Activated naive CD8-positive, alpha-beta T cell treated with anti-CD3 and anti-CD28 coated beads, Interleukin-2, amount 10 ng/mL, durations not matched to agents 7 days and 5 days (primary cell): ENCODE results near the gene FAM24B. TPM values are rescaled to one million over a fixed set of nuclear protein-coding genes. Genes with fewer than 3 reads are reported as not detected.
"Not testable (repeated sequence)": the region's sequence is repeated elsewhere in the genome, so short reads cannot be mapped to it uniquely, and the experiment has no call there.

Source experiments
- ATAC-seq: fragments of 150-1000 bp; cut with Tn5 transposase; one replicate; pipeline ENCODE4 v1.10.0; 2021; ENCODE audit warnings: low read depth, moderate library complexity
- POLR2A ChIA-PET: fragments of 350-600 bp; sonication (Branson Sonifier 250); formaldehyde crosslinking; loops from one replicate; lab custom pipeline; 2021; ENCODE audit warnings: antibody characterized with exemption; lab: Charles Lee
- DNase-seq: peaks from one replicate; pipeline ENCODE4 v3.0.0; 2021
- H3K27ac Mint-ChIP-seq: one replicate; pipeline ENCODE4 v1.8.0; 2022; ENCODE audit warnings: mild to moderate bottlenecking, mixed read lengths
- H3K27me3 Mint-ChIP-seq: one replicate; pipeline ENCODE4 v1.8.0; 2022; ENCODE audit warnings: mild to moderate bottlenecking, moderate library complexity, mixed read lengths
- H3K36me3 Mint-ChIP-seq: one replicate; pipeline ENCODE4 v1.8.0; 2021; ENCODE audit warnings: mild to moderate bottlenecking, mixed read lengths
- H3K4me1 Mint-ChIP-seq: one replicate; pipeline ENCODE4 v1.8.0; 2021; ENCODE audit warnings: mixed read lengths
- H3K4me3 Mint-ChIP-seq: one replicate; pipeline ENCODE4 v1.8.0; 2022; ENCODE audit warnings: mild to moderate bottlenecking, moderate library complexity, mixed read lengths
- H3K9me3 Mint-ChIP-seq: one replicate; pipeline ENCODE4 v1.8.0; 2021; ENCODE audit warnings: mixed read lengths
- total RNA-seq, 2 experiments: library from RNA; stranded (reverse); gene quantifications; one replicate each; pipeline ENCODE4 v1.2.3, GENCODE V29; 2021

FAM24B gene
- total RNA-seq, result 10 to 100 TPM; 15.8 to 19.1 TPM

- Mint-ChIP-seq H3K36me3 (peaks cover 46% of the 10 kb centered on the region), H3K4me1 (peaks cover 39% of the 10 kb centered on the region), H3K27me3 (no peaks in the 10 kb centered on the region), H3K9me3 (no peaks in the 10 kb centered on the region), H3K27ac (peak within 1 kb of the TSS; percentile 94), H3K4me3 (peak within 1 kb of the TSS; percentile 91)
- DNase-seq (peak; percentile 91), ATAC-seq (peak; percentile 93)
- POLR2A ChIA-PET, result interaction anchor here (0.7 to 1.0 kb wide), 5 partner anchors 74 to 274 kb away, joined by 3 to 6 read pairs (median 3); partner anchors contain the start of genes BUB3 and C10orf88
These were observed at the start of gene FAM24B for GRCh38 chr10:122879339-122880273. TSS of gene FAM24B (minus strand) at chr10:122879581. CDS start at chr10:122850515, 29,066 bp downstream.

- H3K27me3 Mint-ChIP-seq, result no peaks in the 10 kb centered on the region
- H3K9me3 Mint-ChIP-seq, result no peaks in the 10 kb centered on the region
- no peak for DNase-seq
- H3K27ac Mint-ChIP-seq, result no peak overlapping the region
- no peak for ATAC-seq
- no peaks in the 10 kb centered on the region for H3K36me3 Mint-ChIP-seq
- H3K4me3 Mint-ChIP-seq, result no peak overlapping the region
- H3K4me1 Mint-ChIP-seq, result no peaks in the 10 kb centered on the region
- POLR2A ChIA-PET, result no interaction called here
These were observed 36.3 kb upstream of the FAM24B start for GRCh38 chr10:122915700-122916099.

GRCh38 chr10:122911889-122912484 is 32.6 kb upstream of the FAM24B start:
- H3K4me1 Mint-ChIP-seq, result no peaks in the 10 kb centered on the region
- H3K36me3 Mint-ChIP-seq, result no peaks in the 10 kb centered on the region
- POLR2A ChIA-PET, result no interaction called here
- no peak overlapping the region for H3K4me3 Mint-ChIP-seq
- ATAC-seq (peak; percentile 78), DNase-seq (peak; percentile 80)
- peaks cover 3% of the 10 kb centered on the region for H3K27me3 Mint-ChIP-seq
- H3K9me3 Mint-ChIP-seq, result no peaks in the 10 kb centered on the region
- no peak overlapping the region for H3K27ac Mint-ChIP-seq

GRCh38 chr10:122910310-122910709 is 30.9 kb upstream of the FAM24B start, which contains the start of gene FAM24A:
TSS of gene FAM24A (plus strand) at chr10:122910610. CDS start at chr10:122911635, 1,025 bp downstream.
- peaks cover 10% of the 10 kb centered on the region for H3K27me3 Mint-ChIP-seq
- H3K4me3 Mint-ChIP-seq, result no peak within 1 kb of the TSS
- H3K27ac Mint-ChIP-seq, result no peak within 1 kb of the TSS
- POLR2A ChIA-PET, result no interaction called here
- no peaks in the 10 kb centered on the region for H3K36me3 Mint-ChIP-seq
- no peaks in the 10 kb centered on the region for H3K4me1 Mint-ChIP-seq
- DNase-seq (no peak), ATAC-seq (no peak)
- peaks cover 1% of the 10 kb centered on the region for H3K9me3 Mint-ChIP-seq

GRCh38 chr10:122903861-122904260 is 24.5 kb upstream of the FAM24B start:
- not testable (repeated sequence) for H3K4me3 Mint-ChIP-seq, H3K4me1 Mint-ChIP-seq, ATAC-seq

GRCh38 chr10:122894261-122894944 is 15.0 kb upstream of the FAM24B start:
- POLR2A ChIA-PET, result no interaction called here
- Mint-ChIP-seq H3K27me3 (no peaks in the 10 kb centered on the region), H3K4me3 (peak overlapping the region; percentile 54), H3K9me3 (peaks cover 3% of the 10 kb centered on the region), H3K27ac (peak overlapping the region; percentile 48), H3K4me1 (peaks cover 6% of the 10 kb centered on the region), H3K36me3 (peaks cover 13% of the 10 kb centered on the region)
- DNase-seq (no peak), ATAC-seq (no peak)

More at GRCh38 chr10:122903861-122904260, 24.5 kb upstream of the FAM24B start:
- H3K36me3 Mint-ChIP-seq, H3K9me3 Mint-ChIP-seq, POLR2A ChIA-PET, DNase-seq, H3K27ac Mint-ChIP-seq: not testable (repeated sequence)
- H3K27me3 Mint-ChIP-seq, result peaks cover 20% of the 10 kb centered on the region

GRCh38 chr10:122884166-122884565 is 4.8 kb upstream of the FAM24B start:
- no peak for DNase-seq
- no peak overlapping the region for H3K27ac Mint-ChIP-seq
- H3K9me3 Mint-ChIP-seq, result no peaks in the 10 kb centered on the region
- no peak overlapping the region for H3K4me3 Mint-ChIP-seq
- POLR2A ChIA-PET, result no interaction called here
- H3K27me3 Mint-ChIP-seq, result no peaks in the 10 kb centered on the region
- peaks cover 33% of the 10 kb centered on the region for H3K36me3 Mint-ChIP-seq
- no peak for ATAC-seq
- H3K4me1 Mint-ChIP-seq, result peaks cover 16% of the 10 kb centered on the region

- POLR2A ChIA-PET, result no interaction called here
- DNase-seq (no peak), ATAC-seq (no peak)
- Mint-ChIP-seq H3K4me1 (peaks cover 28% of the 10 kb centered on the region), H3K27ac (no peak overlapping the region), H3K4me3 (no peak overlapping the region), H3K9me3 (no peaks in the 10 kb centered on the region), H3K27me3 (no peaks in the 10 kb centered on the region), H3K36me3 (peaks cover 35% of the 10 kb centered on the region)
These were observed 3.4 kb upstream of the FAM24B start for GRCh38 chr10:122882766-122883165.

- H3K27me3 Mint-ChIP-seq, result no peaks in the 10 kb centered on the region
- H3K4me3 Mint-ChIP-seq, result peak overlapping the region; percentile 91
- ATAC-seq, result peak; percentile 5
- DNase-seq, result no peak
- peaks cover 42% of the 10 kb centered on the region for H3K4me1 Mint-ChIP-seq
- H3K36me3 Mint-ChIP-seq, result peaks cover 49% of the 10 kb centered on the region
- POLR2A ChIA-PET, result interaction anchor here (1.7 kb wide), 1 partner anchor 129 kb away, joined by 3 read pairs; no protein-coding TSS in a partner anchor
- H3K27ac Mint-ChIP-seq, result peak overlapping the region; percentile 94
- no peaks in the 10 kb centered on the region for H3K9me3 Mint-ChIP-seq
These were observed 512 bp downstream of the FAM24B start for GRCh38 chr10:122878799-122879338.

GRCh38 chr10:122877264-122877663 is 2.1 kb downstream of the FAM24B start:
- POLR2A ChIA-PET, result interaction anchor here (1.7 kb wide), 1 partner anchor 131 kb away, joined by 3 read pairs; no protein-coding TSS in a partner anchor
- peaks cover 40% of the 10 kb centered on the region for H3K4me1 Mint-ChIP-seq
- H3K9me3 Mint-ChIP-seq, result peaks cover 2% of the 10 kb centered on the region
- ATAC-seq, result no peak
- H3K27me3 Mint-ChIP-seq, result no peaks in the 10 kb centered on the region
- peak overlapping the region; percentile 91 for H3K4me3 Mint-ChIP-seq
- no peak for DNase-seq
- no peak overlapping the region for H3K27ac Mint-ChIP-seq
- H3K36me3 Mint-ChIP-seq, result peaks cover 49% of the 10 kb centered on the region

GRCh38 chr10:122876467-122876855 is 2.9 kb downstream of the FAM24B start:
- ATAC-seq (no peak), DNase-seq (no peak)
- Mint-ChIP-seq H3K27ac (no peak overlapping the region), H3K4me3 (no peak overlapping the region), H3K36me3 (peaks cover 55% of the 10 kb centered on the region), H3K9me3 (peaks cover 4% of the 10 kb centered on the region), H3K27me3 (no peaks in the 10 kb centered on the region), H3K4me1 (peaks cover 40% of the 10 kb centered on the region)
- POLR2A ChIA-PET, result no interaction called here

- no peak overlapping the region for H3K4me3 Mint-ChIP-seq
- H3K36me3 Mint-ChIP-seq, result peaks cover 55% of the 10 kb centered on the region
- ATAC-seq (no peak), DNase-seq (no peak)
- H3K27me3 Mint-ChIP-seq, result no peaks in the 10 kb centered on the region
- H3K4me1 Mint-ChIP-seq, result peaks cover 38% of the 10 kb centered on the region
- H3K27ac Mint-ChIP-seq, result no peak overlapping the region
- H3K9me3 Mint-ChIP-seq, result peaks cover 4% of the 10 kb centered on the region
- POLR2A ChIA-PET, result no interaction called here
These were observed 3.4 kb downstream of the FAM24B start for GRCh38 chr10:122875843-122876466.
